A549 (cell line): ENCODE measurements around the gene URI1. TPM values are rescaled to one million over a fixed set of nuclear protein-coding genes. Genes with fewer than 3 reads are reported as not detected.

Source experiments
- ATAC-seq, 2 experiments: fragments of 200-7000 bp in 1 of 2; fragments of >200 bp in 1 of 2; cut with Nextera tagmentation in 1 of 2; cut with Tn5 transposase in 1 of 2; 3 replicates each; pipeline versions ENCODE4 v1.8.0 to v1.9.1; 2018 to 2020; ENCODE audit warnings: mild to moderate bottlenecking in 1 of 2, moderate library complexity in 1 of 2
- CTCF ChIA-PET: fragments of 300-600 bp; sonication (Branson Sonifier 250); formaldehyde crosslinking; extraction: SDS; loops from one replicate; lab custom pipeline; 2021; ENCODE audit warnings: antibody characterized with exemption, inconsistent platforms; lab: Yijun Ruan, JAX
- POLR2A ChIA-PET: fragments of 350-600 bp; formaldehyde crosslinking; extraction: SDS; loops from one replicate; lab custom pipeline; 2021; ENCODE audit warnings: antibody characterized with exemption, inconsistent platforms; lab: Yijun Ruan, JAX
- DNase-seq, 2 experiments: peaks; one replicate each; pipeline versions ENCODE4 v3.0.0 to v3.0.0-alpha.2; 2011 to 2016; ENCODE audit warnings: low read depth in 1 of 2, low spot score in 1 of 2
- FAIRE-seq: peaks from 2 replicates; lab custom pipeline; 2011; peaks lifted over from hg19 to GRCh38; lab: Jason Lieb, UNC
- H3K27ac ChIP-seq, 2 experiments: fragments of >200 bp; sonication (Bioruptor Twin); formaldehyde crosslinking; 3 replicates each; pipeline ENCODE4 v1.5.1; 2016 to 2017
- H3K4me1 ChIP-seq: fragments of >200 bp; sonication (Bioruptor Twin); formaldehyde crosslinking; 3 replicates; pipeline ENCODE4 v1.6.1; 2016
- H3K4me2 ChIP-seq: fragments of >200 bp; sonication (Bioruptor Twin); formaldehyde crosslinking; 3 replicates; pipeline ENCODE4 v1.6.1; 2016
- H3K4me3 ChIP-seq: fragments of >200 bp; sonication (Bioruptor Twin); formaldehyde crosslinking; 3 replicates; pipeline ENCODE4 v1.5.1; 2016
- H3K9me3 ChIP-seq: fragments of >200 bp; sonication (Bioruptor Twin); formaldehyde crosslinking; 3 replicates; pipeline ENCODE4 v1.6.1; 2016
- ATOH8 ChIP-seq: fragments of 250-450 bp; sonication (Bioruptor Pico); IDR thresholded peaks from 2 replicates; pipeline ENCODE4 v1.5.0; 2020; ENCODE audit warnings: low read depth, mild to moderate bottlenecking, moderate library complexity
- CBX2 ChIP-seq: fragments of 200-600 bp; sonication (generic); IDR thresholded peaks from 2 replicates; pipeline ENCODE4 v1.6.1; 2016; ENCODE audit warnings: low read depth, mild to moderate bottlenecking, borderline replicate concordance
- HEYL ChIP-seq: fragments of 250-450 bp; sonication (Bioruptor Pico); IDR thresholded peaks from 2 replicates; pipeline ENCODE4 v1.8.0; 2021; ENCODE audit warnings: mild to moderate bottlenecking, moderate library complexity
- KDM1A ChIP-seq: fragments of 200-600 bp; sonication (generic); IDR thresholded peaks from 2 replicates; pipeline ENCODE4 v1.6.1; 2016; ENCODE audit warnings: low read depth, mild to moderate bottlenecking
- MAFK ChIP-seq: fragments of 450-650 bp; IDR thresholded peaks from 2 replicates; pipeline ENCODE4 v1.6.1; 2014; ENCODE audit not compliant: partially characterized antibody
- NR3C1 ChIP-seq: fragments of >200 bp; sonication (Bioruptor Twin); formaldehyde crosslinking; IDR thresholded peaks from 3 replicates; pipeline ENCODE4 v1.6.1; 2017
- PBX3 ChIP-seq: IDR thresholded peaks from 2 replicates; pipeline ENCODE4 v1.6.1; 2012
- PHF8 ChIP-seq: fragments of 200-600 bp; sonication (generic); IDR thresholded peaks from 2 replicates; pipeline ENCODE4 v1.6.1; 2016; ENCODE audit warnings: low read depth, mild to moderate bottlenecking, antibody characterized with exemption, moderate library complexity, borderline replicate concordance
- RAD21 ChIP-seq, 2 experiments: fragments of >200 bp in 1 of 2; sonication (Bioruptor Twin) in 1 of 2; formaldehyde crosslinking in 1 of 2; IDR thresholded peaks in 1 of 2; conservative IDR thresholded peaks in 1 of 2; 2 replicates in 1 of 2; 3 replicates in 1 of 2; pipeline ENCODE4 v1.6.1; 2012 to 2018; ENCODE audit warnings: inconsistent platforms in 1 of 2
- RCOR1 ChIP-seq: fragments of 150-350 bp; IDR thresholded peaks from 2 replicates; pipeline ENCODE4 v1.6.1; 2014; ENCODE audit warnings: antibody characterized with exemption, low read length, low read depth
- SMC3 ChIP-seq: fragments of >200 bp; sonication (Bioruptor Twin); formaldehyde crosslinking; IDR thresholded peaks from 3 replicates; pipeline ENCODE4 v1.6.1; 2018; ENCODE audit warnings: inconsistent platforms
- ZC3H11A ChIP-seq: fragments of 450-650 bp; IDR thresholded peaks from 2 replicates; pipeline ENCODE4 v1.6.1; 2014; ENCODE audit warnings: antibody characterized with exemption, mild to moderate bottlenecking
- ZNF302 ChIP-seq: fragments of 250-450 bp; sonication (Bioruptor Pico); IDR thresholded peaks from 2 replicates; pipeline ENCODE4 v1.9.0; 2021; ENCODE audit warnings: inconsistent platforms, mild to moderate bottlenecking, moderate library complexity
- WGBS: methylation state at CpG from one replicate; pipeline ENCODE4 v1.1.6; 2017; ENCODE audit errors: missing lambda C conversion rate; 5-methylcytosine and 5-hydroxymethylcytosine counted together
- polyA plus RNA-seq, 4 experiments: library from polyadenylated mRNA; depleted of rRNA in 3 of 4; stranded (reverse); fragments of >200 nt; fragmentation: RNase III in 1 of 4; extraction: RNeasy Plus Mini Kit Qiagen cat#74134 plus additional on column Dnase treatment in 1 of 4; gene quantifications; 2 replicates in 3 of 4; 3 replicates in 1 of 4; pipeline ENCODE4 v1.2.3, GENCODE V29; 2011 to 2017
- TF ChIP-seq, protein P1 (sequence below): fragments of 250-450 bp; sonication (Bioruptor Pico); IDR thresholded peaks from 2 replicates; pipeline ENCODE4 v1.5.0; 2021; ENCODE audit warnings: mild to moderate bottlenecking, moderate library complexity, borderline replicate concordance
- TF ChIP-seq, protein P2 (sequence below): fragments of 200-600 bp; sonication (generic); IDR thresholded peaks from 2 replicates; pipeline ENCODE4 v1.6.1; 2016; ENCODE audit warnings: antibody characterized with exemption, mild to moderate bottlenecking, moderate library complexity
- TF ChIP-seq, protein P3 (sequence below): fragments of >200 bp; sonication (Bioruptor Twin); formaldehyde crosslinking; IDR thresholded peaks from 3 replicates; pipeline ENCODE4 v1.5.1; 2016

URI1 gene
- polyA plus RNA-seq, 2 of the 4 experiments (the other 2 are of a cell fraction), result 116 to 228 TPM

DNA sequence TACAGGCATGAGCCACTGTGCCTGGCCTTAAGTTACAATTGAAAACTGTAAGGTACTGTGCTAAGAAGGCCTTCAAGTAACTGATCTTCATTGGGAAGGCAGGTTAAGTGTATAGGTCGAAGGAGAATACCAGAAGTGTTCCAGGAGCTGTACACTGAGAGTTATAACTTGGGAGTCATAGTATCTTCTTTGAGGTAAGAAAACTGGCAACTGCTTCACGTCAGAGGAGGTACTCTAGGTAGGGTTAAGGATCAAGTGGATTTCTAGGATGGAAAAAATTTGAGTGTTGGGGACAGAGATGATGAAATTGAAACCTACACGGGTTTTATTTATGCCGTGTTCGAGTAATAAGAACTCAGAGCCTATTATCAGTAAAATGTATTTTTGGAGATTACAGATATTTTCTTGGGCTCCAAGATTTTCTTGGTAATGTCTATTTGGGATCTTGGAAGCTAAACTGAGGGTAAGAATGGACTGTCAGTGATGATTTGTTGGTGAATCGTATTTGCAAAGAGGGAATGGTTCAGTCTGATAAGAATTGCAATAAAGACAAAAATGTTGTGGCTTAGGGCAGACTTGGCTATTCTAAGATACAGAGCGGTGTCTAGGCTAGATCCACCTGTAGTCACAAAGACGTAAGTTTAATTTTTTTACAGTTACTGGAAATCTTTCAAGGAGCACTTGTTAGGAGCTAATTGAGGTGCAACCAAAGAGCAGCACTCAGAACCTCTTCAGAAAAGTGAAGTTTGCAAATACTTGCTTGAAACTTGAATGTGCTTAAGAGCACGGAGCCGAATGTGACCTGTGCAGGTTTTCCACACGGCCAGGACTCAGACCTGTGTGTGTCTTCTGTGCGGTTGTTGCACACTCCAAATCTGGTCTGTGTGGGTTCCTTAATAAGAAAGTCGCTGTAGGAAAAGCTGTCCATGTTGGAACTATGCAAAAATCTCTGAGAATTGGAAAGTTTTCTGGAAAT lies 102.5 kb downstream of the URI1 start:
- Histone ChIP-seq H3K4me3 (no peak overlapping the region), H3K9me3 (no peaks in the 10 kb centered on the region), H3K4me1 (no peaks in the 10 kb centered on the region), H3K4me2 (no peak overlapping the region), H3K27ac (no peak overlapping the region)
- FAIRE-seq (peak; percentile 92), DNase-seq (no peak), ATAC-seq (no peak)
- WGBS, result 92% methylated on average over 13 of the region's 13 CpGs
- ChIA-PET POLR2A (no interaction called here), CTCF (interaction anchor here (1.3 to 4.6 kb wide), 3 partner anchors 11 to 14 kb away, joined by 3 to 18 read pairs (median 5); no protein-coding TSS in a partner anchor)
- TF ChIP-seq HEYL (CRISPR knock-in tag) (no peak), RAD21 (conservative IDR thresholded peaks at IDR 0.05 in 1 of 2, IDR thresholded peaks at IDR 0.05 in 1 of 2) (no peak), ATOH8 (no peak), PBX3 (no peak), KDM1A (no peak), ZNF302 (CRISPR knock-in tag) (no peak), NR3C1 (no peak), CBX2 (no peak), ZC3H11A (no peak), PHF8 (no peak)
- TF ChIP-seq, protein P1, sequence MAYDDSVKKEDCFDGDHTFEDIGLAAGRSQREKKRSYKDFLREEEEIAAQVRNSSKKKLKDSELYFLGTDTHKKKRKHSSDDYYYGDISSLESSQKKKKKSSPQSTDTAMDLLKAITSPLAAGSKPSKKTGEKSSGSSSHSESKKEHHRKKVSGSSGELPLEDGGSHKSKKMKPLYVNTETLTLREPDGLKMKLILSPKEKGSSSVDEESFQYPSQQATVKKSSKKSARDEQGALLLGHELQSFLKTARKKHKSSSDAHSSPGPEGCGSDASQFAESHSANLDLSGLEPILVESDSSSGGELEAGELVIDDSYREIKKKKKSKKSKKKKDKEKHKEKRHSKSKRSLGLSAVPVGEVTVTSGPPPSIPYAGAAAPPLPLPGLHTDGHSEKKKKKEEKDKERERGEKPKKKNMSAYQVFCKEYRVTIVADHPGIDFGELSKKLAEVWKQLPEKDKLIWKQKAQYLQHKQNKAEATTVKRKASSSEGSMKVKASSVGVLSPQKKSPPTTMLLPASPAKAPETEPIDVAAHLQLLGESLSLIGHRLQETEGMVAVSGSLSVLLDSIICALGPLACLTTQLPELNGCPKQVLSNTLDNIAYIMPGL (CRISPR knock-in tag), result no peak
- TF ChIP-seq, protein P2, sequence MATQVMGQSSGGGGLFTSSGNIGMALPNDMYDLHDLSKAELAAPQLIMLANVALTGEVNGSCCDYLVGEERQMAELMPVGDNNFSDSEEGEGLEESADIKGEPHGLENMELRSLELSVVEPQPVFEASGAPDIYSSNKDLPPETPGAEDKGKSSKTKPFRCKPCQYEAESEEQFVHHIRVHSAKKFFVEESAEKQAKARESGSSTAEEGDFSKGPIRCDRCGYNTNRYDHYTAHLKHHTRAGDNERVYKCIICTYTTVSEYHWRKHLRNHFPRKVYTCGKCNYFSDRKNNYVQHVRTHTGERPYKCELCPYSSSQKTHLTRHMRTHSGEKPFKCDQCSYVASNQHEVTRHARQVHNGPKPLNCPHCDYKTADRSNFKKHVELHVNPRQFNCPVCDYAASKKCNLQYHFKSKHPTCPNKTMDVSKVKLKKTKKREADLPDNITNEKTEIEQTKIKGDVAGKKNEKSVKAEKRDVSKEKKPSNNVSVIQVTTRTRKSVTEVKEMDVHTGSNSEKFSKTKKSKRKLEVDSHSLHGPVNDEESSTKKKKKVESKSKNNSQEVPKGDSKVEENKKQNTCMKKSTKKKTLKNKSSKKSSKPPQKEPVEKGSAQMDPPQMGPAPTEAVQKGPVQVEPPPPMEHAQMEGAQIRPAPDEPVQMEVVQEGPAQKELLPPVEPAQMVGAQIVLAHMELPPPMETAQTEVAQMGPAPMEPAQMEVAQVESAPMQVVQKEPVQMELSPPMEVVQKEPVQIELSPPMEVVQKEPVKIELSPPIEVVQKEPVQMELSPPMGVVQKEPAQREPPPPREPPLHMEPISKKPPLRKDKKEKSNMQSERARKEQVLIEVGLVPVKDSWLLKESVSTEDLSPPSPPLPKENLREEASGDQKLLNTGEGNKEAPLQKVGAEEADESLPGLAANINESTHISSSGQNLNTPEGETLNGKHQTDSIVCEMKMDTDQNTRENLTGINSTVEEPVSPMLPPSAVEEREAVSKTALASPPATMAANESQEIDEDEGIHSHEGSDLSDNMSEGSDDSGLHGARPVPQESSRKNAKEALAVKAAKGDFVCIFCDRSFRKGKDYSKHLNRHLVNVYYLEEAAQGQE, result no peak

DNA sequence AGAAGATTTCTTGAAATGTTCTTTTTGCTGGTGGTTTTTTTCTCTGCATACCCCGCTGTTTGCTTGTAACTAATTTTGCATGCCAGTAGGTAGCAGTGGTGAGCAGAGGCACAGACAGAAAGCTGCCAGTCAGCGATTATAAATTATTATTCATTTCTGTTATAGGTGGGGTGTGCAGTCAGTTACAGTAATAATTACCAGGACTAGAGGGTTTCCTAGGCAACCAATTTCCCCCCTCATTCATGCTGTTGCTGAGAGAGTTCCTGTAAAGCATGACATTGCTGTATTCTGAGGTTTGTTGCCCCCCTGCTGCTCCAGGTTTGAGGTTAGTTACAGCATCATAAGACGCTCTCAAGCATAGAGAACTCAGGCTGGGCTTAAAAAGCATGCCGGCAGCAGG lies 104.5 kb downstream of the URI1 start:
- Histone ChIP-seq H3K9me3 (no peaks in the 10 kb centered on the region), H3K4me3 (no peak overlapping the region), H3K4me2 (no peak overlapping the region), H3K4me1 (no peaks in the 10 kb centered on the region), H3K27ac (no peak overlapping the region)
- 69% methylated on average over 4 of the region's 4 CpGs for WGBS
- POLR2A ChIA-PET, result interaction anchor here (0.5 kb wide), 1 partner anchor 69 kb away, joined by 3 read pairs; no protein-coding TSS in a partner anchor
- CTCF ChIA-PET, result interaction anchor here (0.7 to 4.6 kb wide), 14 partner anchors 8 to 609 kb away, joined by 3 to 18 read pairs (median 4); no protein-coding TSS in a partner anchor
- peak; percentile 72 to 80 for ATAC-seq
- peak in 1 of 2 experiments; percentile 48 for DNase-seq
- FAIRE-seq, result peak; percentile 63
- TF ChIP-seq, protein P2, result no peak
- TF ChIP-seq RCOR1 (no peak), ZC3H11A (0 out of 2 replicates have a peak, but pooled peaks have one; percentile 4), MAFK (peak; percentile 97), RAD21 (conservative IDR thresholded peaks at IDR 0.05 in 1 of 2, IDR thresholded peaks at IDR 0.05 in 1 of 2) (peak; percentile 62 to 64), SMC3 (peak; percentile 53; the same call in 2 of the 3 replicates)
- TF ChIP-seq, protein P3, sequence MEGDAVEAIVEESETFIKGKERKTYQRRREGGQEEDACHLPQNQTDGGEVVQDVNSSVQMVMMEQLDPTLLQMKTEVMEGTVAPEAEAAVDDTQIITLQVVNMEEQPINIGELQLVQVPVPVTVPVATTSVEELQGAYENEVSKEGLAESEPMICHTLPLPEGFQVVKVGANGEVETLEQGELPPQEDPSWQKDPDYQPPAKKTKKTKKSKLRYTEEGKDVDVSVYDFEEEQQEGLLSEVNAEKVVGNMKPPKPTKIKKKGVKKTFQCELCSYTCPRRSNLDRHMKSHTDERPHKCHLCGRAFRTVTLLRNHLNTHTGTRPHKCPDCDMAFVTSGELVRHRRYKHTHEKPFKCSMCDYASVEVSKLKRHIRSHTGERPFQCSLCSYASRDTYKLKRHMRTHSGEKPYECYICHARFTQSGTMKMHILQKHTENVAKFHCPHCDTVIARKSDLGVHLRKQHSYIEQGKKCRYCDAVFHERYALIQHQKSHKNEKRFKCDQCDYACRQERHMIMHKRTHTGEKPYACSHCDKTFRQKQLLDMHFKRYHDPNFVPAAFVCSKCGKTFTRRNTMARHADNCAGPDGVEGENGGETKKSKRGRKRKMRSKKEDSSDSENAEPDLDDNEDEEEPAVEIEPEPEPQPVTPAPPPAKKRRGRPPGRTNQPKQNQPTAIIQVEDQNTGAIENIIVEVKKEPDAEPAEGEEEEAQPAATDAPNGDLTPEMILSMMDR, result peak; percentile 67
